Measurements from ENCODE around the gene PLEKHG4B. TPM values are rescaled to one million over a fixed set of nuclear protein-coding genes. Genes with fewer than 3 reads are reported as not detected.
"Not testable (repeated sequence)": the region's sequence is repeated elsewhere in the genome, so short reads cannot be mapped to it uniquely, and the experiment has no call there.

The PLEKHG4B gene
- total RNA-seq, 1 donor from 2014 or later, result 49.4 TPM

- Mint-ChIP-seq H3K27ac (ENCODE audit: unreplicated experiment) (no peak overlapping the region), H3K36me3 (ENCODE audit: unreplicated experiment) (no peaks in the 10 kb centered on the region), H3K9me3 (ENCODE audit: unreplicated experiment) (peaks cover 8% of the 10 kb centered on the region), H3K27me3 (ENCODE audit: unreplicated experiment) (peaks cover 8% of the 10 kb centered on the region), H3K4me3 (ENCODE audit: unreplicated experiment) (no peak overlapping the region), H3K4me1 (ENCODE audit: low read depth, unreplicated experiment) (peaks cover 6% of the 10 kb centered on the region)
- no peak for DNase-seq
- TF ChIP-seq, protein P1, sequence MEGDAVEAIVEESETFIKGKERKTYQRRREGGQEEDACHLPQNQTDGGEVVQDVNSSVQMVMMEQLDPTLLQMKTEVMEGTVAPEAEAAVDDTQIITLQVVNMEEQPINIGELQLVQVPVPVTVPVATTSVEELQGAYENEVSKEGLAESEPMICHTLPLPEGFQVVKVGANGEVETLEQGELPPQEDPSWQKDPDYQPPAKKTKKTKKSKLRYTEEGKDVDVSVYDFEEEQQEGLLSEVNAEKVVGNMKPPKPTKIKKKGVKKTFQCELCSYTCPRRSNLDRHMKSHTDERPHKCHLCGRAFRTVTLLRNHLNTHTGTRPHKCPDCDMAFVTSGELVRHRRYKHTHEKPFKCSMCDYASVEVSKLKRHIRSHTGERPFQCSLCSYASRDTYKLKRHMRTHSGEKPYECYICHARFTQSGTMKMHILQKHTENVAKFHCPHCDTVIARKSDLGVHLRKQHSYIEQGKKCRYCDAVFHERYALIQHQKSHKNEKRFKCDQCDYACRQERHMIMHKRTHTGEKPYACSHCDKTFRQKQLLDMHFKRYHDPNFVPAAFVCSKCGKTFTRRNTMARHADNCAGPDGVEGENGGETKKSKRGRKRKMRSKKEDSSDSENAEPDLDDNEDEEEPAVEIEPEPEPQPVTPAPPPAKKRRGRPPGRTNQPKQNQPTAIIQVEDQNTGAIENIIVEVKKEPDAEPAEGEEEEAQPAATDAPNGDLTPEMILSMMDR (IDR thresholded peaks at IDR 0.05; ENCODE audit: partially characterized antibody, unreplicated experiment), result no peak
These were observed 71.9 kb downstream of the PLEKHG4B start for GRCh38 chr5:163841-164240.

- H3K9me3 Mint-ChIP-seq (ENCODE audit: unreplicated experiment), result peaks cover 8% of the 10 kb centered on the region
- H3K27ac Mint-ChIP-seq (ENCODE audit: unreplicated experiment), result no peak overlapping the region
- TF ChIP-seq, protein P1 (IDR thresholded peaks at IDR 0.05; ENCODE audit: partially characterized antibody, unreplicated experiment), result no peak
- H3K4me1 Mint-ChIP-seq (ENCODE audit: low read depth, unreplicated experiment), result peaks cover 6% of the 10 kb centered on the region
- peak; percentile 17 for DNase-seq
- H3K4me3 Mint-ChIP-seq (ENCODE audit: unreplicated experiment), result no peak overlapping the region
- no peaks in the 10 kb centered on the region for H3K36me3 Mint-ChIP-seq (ENCODE audit: unreplicated experiment)
- H3K27me3 Mint-ChIP-seq (ENCODE audit: unreplicated experiment), result peaks cover 8% of the 10 kb centered on the region
These were observed 72.3 kb downstream of the PLEKHG4B start for GRCh38 chr5:164244-164643.

GRCh38 chr5:164783-165182, 72.8 kb downstream of the PLEKHG4B start:
- H3K27ac Mint-ChIP-seq (ENCODE audit: unreplicated experiment); H3K9me3 Mint-ChIP-seq (ENCODE audit: unreplicated experiment); H3K36me3 Mint-ChIP-seq (ENCODE audit: unreplicated experiment); H3K4me1 Mint-ChIP-seq (ENCODE audit: low read depth, unreplicated experiment); DNase-seq; H3K27me3 Mint-ChIP-seq (ENCODE audit: unreplicated experiment); H3K4me3 Mint-ChIP-seq (ENCODE audit: unreplicated experiment): not testable (repeated sequence)

DNA sequence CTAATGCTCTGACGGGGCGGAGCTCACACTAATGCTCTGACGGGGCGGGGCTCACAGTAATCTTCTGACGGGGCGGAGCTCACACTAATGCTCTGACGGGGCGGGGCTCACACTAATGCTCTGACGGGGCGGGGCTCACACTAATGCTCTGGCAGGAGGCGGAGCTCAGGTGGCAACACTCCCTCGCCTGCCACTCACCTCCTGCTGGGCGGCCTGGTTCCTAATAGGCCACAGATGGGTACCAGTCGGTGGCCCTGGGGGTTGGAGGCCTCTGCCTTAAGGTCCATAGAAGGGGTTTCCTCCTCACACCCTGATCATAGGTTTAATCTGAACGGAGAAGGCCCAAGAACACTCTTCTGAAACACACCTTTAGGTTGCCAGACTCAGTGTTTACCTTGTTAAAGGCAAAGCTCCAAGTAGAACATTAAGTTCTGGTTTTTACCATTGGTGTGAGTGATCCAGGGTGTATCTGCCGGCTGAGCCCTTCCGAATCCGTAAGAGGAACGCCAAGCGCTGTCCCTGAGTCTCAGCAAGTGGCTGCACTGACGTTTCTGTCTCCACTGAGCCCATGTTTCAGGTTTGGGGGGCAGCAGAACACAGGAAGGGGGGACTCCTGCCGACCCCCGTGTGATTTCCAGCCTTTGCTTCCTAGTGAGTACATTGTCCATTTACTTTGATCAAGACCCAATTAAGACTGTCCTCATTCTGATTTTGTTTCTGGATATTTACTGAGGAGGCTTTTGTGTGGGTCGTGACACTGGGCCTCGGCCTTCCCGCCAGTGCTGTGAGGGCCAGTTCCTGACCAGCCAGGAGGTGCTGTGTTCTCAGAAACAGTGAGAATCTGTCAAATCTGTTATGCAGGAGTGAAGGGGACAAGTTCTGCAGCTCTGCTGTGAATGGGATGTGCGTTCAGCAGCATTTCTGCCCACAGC, 74.7 kb downstream of the PLEKHG4B start:
- Mint-ChIP-seq H3K4me3 (ENCODE audit: unreplicated experiment) (no peak overlapping the region), H3K9me3 (ENCODE audit: unreplicated experiment) (peaks cover 8% of the 10 kb centered on the region), H3K36me3 (ENCODE audit: unreplicated experiment) (no peaks in the 10 kb centered on the region), H3K27ac (ENCODE audit: unreplicated experiment) (peak overlapping the region; percentile 38), H3K4me1 (ENCODE audit: low read depth, unreplicated experiment) (peaks cover 4% of the 10 kb centered on the region), H3K27me3 (ENCODE audit: unreplicated experiment) (peaks cover 7% of the 10 kb centered on the region)
- DNase-seq, result peak; percentile 16
- TF ChIP-seq, protein P1 (IDR thresholded peaks at IDR 0.05; ENCODE audit: partially characterized antibody, unreplicated experiment), result no peak

GRCh38 chr5:167511-167910, 75.5 kb downstream of the PLEKHG4B start:
- H3K4me3 Mint-ChIP-seq (ENCODE audit: unreplicated experiment), result no peak overlapping the region
- peaks cover 4% of the 10 kb centered on the region for H3K4me1 Mint-ChIP-seq (ENCODE audit: low read depth, unreplicated experiment)
- TF ChIP-seq, protein P1 (IDR thresholded peaks at IDR 0.05; ENCODE audit: partially characterized antibody, unreplicated experiment), result no peak
- peak overlapping the region; percentile 38 for H3K27ac Mint-ChIP-seq (ENCODE audit: unreplicated experiment)
- H3K36me3 Mint-ChIP-seq (ENCODE audit: unreplicated experiment), result no peaks in the 10 kb centered on the region
- H3K27me3 Mint-ChIP-seq (ENCODE audit: unreplicated experiment), result peaks cover 7% of the 10 kb centered on the region
- H3K9me3 Mint-ChIP-seq (ENCODE audit: unreplicated experiment), result peaks cover 8% of the 10 kb centered on the region
- peak; percentile 11 for DNase-seq

Data from glutamatergic neuron (in vitro differentiated cells).